Measurements from ENCODE around the gene RIOK2. TPM values are rescaled to one million over a fixed set of nuclear protein-coding genes. Genes with fewer than 3 reads are reported as not detected.

RIOK2 gene
- total and polyA plus RNA-seq, 2 of the 8 experiments (the other 6 are each of a cell fraction or from before 2014, with no cell fraction given): 5.4 to 35.0 TPM

DNA sequence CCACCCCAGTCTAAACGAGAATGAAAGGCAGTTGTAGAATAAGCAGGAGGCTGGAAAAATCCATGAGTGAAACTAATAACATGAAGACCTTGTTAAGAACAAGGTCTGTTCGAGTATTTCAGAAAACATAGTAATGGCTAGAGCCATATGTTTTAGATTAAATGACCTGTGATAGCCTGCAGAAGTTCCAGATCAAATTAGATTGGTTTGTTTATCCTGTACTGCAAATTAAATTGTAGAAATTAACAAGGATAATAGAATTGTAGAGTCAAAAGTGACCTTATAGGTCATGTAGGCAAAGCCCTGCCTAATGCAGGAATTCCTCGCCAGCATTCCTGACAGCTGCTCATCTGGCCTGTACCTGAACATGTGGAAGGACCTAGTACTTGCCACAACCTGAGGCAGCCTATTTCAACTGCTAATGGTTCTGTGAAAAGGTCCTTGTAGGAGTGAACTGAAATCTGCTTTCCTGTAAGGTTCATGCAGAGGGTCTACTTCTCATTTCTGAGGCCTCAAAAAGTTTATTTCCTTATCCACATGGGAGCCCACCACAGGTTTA, 57.8 kb downstream of the RIOK2 start:
- H3K79me1 ChIP-seq (ENCODE audit: low read depth, low read length): no peaks in the 10 kb centered on the region
- H3K4me2 ChIP-seq (ENCODE audit: insufficient read depth in 1 of 2, low read depth in 2 of 2, low read length in 2 of 2): no peak overlapping the region
- no peak overlapping the region for H2AK5ac ChIP-seq (ENCODE audit: low read depth, low read length)
- H4K91ac ChIP-seq (replicated peaks; ENCODE audit: insufficient read length, low read length): no peak overlapping the region
- no peak overlapping the region for H3K4me3 ChIP-seq (ENCODE audit: extremely low read depth in 1 of 4, insufficient read depth in 2 of 4, low read depth in 3 of 4, low read length in 4 of 4)
- POLR2A ChIA-PET (ENCODE audit: partially characterized antibody): no interaction called here
- 0 out of 2 replicates have a peak overlapping the region, but pooled peaks have one; percentile 70 for H2AFZ ChIP-seq (ENCODE audit: low read length)
- no peak overlapping the region for H2BK12ac ChIP-seq (ENCODE audit: low read depth, low read length)
- no peak overlapping the region for H3K23ac ChIP-seq (ENCODE audit: insufficient read length)
- H3K4me1 ChIP-seq (replicated peaks in 1 of 4; ENCODE audit: control insufficient read depth in 3 of 4, insufficient read depth in 4 of 4, low read length in 3 of 4): no peaks in the 10 kb centered on the region; a peak in 1 of 7 replicates
- no peaks in the 10 kb centered on the region for H4K20me1 ChIP-seq (replicated peaks in 1 of 2; ENCODE audit: control insufficient read depth in 1 of 2, insufficient read depth in 2 of 2, low read length in 2 of 2)
- H3K79me2 ChIP-seq (ENCODE audit: control insufficient read depth in 1 of 2, insufficient read depth in 2 of 2, low read length in 2 of 2): no peaks in the 10 kb centered on the region
- H3K9ac ChIP-seq (replicated peaks in 1 of 4; ENCODE audit: extremely low read depth in 1 of 4, low read depth in 3 of 4, low read length in 3 of 4): no peak overlapping the region
- FAIRE-seq (no peak), DNase-seq (ENCODE audit: low read depth in 1 of 2, low spot score in 2 of 2) (no peak)
- H3K4ac ChIP-seq (replicated peaks; ENCODE audit: insufficient read length, low read depth, low read length): no peak overlapping the region
- no peak overlapping the region for H4K8ac ChIP-seq (ENCODE audit: extremely low read depth, insufficient read depth, low read length)
- no peak overlapping the region for H2BK20ac ChIP-seq (ENCODE audit: low read length)
- H4K5ac ChIP-seq (ENCODE audit: insufficient read length, low read depth, low read length): no peak overlapping the region
- H3K14ac ChIP-seq (ENCODE audit: insufficient read length): no peak overlapping the region
- no peaks in the 10 kb centered on the region; the same call in 1 of the 2 replicates for H3K23me2 ChIP-seq (ENCODE audit: low read depth, low read length)
- H2BK5ac ChIP-seq (ENCODE audit: low read depth, low read length): no peak overlapping the region
- H2BK15ac ChIP-seq (ENCODE audit: low read length): peak overlapping the region; percentile 53; the same call in 1 of the 2 replicates
- WGBS, 2 experiments (ENCODE audit: extremely low coverage in 1 of 2, insufficient coverage in 1 of 2, insufficient read length in 1 of 2, insufficient replicate concordance in 2 of 2, low coverage in 1 of 2, low lambda C conversion rate in 2 of 2, missing lambda C conversion rate in 1 of 2): 88% methylated on average over 3 of the region's 3 CpGs; no CpG with 5 or more reads in 1 of the 2 experiments
- no peak overlapping the region for H3K56ac ChIP-seq (replicated peaks; ENCODE audit: insufficient read length, low read depth, low read length)
- no peaks in the 10 kb centered on the region; a peak in 1 of 7 replicates for H3K27me3 ChIP-seq (replicated peaks in 1 of 4; ENCODE audit: control insufficient read depth in 3 of 4, extremely low read depth in 1 of 4, insufficient read depth in 3 of 4, low read length in 3 of 4)
- H3K9me3 ChIP-seq (ENCODE audit: insufficient read depth in 2 of 2, low read depth in 1 of 2, low read length in 1 of 2): no peaks in the 10 kb centered on the region
- H3K36me3 ChIP-seq (ENCODE audit: control insufficient read depth in 2 of 4, insufficient read depth in 4 of 4, low read length in 3 of 4): no peaks in the 10 kb centered on the region; a peak in 2 of 8 replicates
- H2BK120ac ChIP-seq (replicated peaks; ENCODE audit: low read depth, low read length): no peak overlapping the region
- H3K27ac ChIP-seq (ENCODE audit: low read depth, low read length): no peak overlapping the region
- CTCF ChIA-PET (ENCODE audit: partially characterized antibody): interaction anchor here (1.3 to 1.5 kb wide), 5 partner anchors 10 to 85 kb away, joined by 3 to 4 read pairs (median 4); partner anchors contain the start of gene LIX1
- no peak overlapping the region for H3K18ac ChIP-seq (ENCODE audit: extremely low read depth, low read length)
- TF ChIP-seq, protein P1, sequence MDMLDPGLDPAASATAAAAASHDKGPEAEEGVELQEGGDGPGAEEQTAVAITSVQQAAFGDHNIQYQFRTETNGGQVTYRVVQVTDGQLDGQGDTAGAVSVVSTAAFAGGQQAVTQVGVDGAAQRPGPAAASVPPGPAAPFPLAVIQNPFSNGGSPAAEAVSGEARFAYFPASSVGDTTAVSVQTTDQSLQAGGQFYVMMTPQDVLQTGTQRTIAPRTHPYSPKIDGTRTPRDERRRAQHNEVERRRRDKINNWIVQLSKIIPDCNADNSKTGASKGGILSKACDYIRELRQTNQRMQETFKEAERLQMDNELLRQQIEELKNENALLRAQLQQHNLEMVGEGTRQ (IDR thresholded peaks at IDR 0.05; ENCODE audit: low read length): no peak
- no peak for TF ChIP-seq CHD2 (IDR thresholded peaks at IDR 0.05; ENCODE audit: low read length)
- no peak for TF ChIP-seq MAFK (IDR thresholded peaks at IDR 0.05; ENCODE audit: low read depth, low read length)
- TF ChIP-seq SP1 (IDR thresholded peaks at IDR 0.05; ENCODE audit: low read depth, low read length): no peak
- TF ChIP-seq BACH1 (IDR thresholded peaks at IDR 0.05; ENCODE audit: low read length): no peak
- no peak for TF ChIP-seq CHD1 (IDR thresholded peaks at IDR 0.05; ENCODE audit: low read depth, low read length)
- peak; percentile 28; the same call in 1 of the 2 replicates for TF ChIP-seq TEAD4 (IDR thresholded peaks at IDR 0.05; ENCODE audit: low read depth, low read length)
- TF ChIP-seq CTBP2 (IDR thresholded peaks at IDR 0.05; ENCODE audit: borderline replicate concordance, insufficient read depth, insufficient read length, low read length): no peak
